ENCODE data around the gene RNMT. TPM values are rescaled to one million over a fixed set of nuclear protein-coding genes. Genes with fewer than 3 reads are reported as not detected.

Gene RNMT
- polyA plus RNA-seq, 3 donors = 12.9 to 36.4 (median 32.6) TPM

GRCh38 chr18:13796515-13796914 is 70.0 kb downstream of the RNMT start:
- H3K79me2 ChIP-seq (ENCODE audit: insufficient read depth, low read length) = no peaks in the 10 kb centered on the region
- no peak overlapping the region for H2AFZ ChIP-seq (ENCODE audit: insufficient read depth, low read depth, low read length, poor library complexity, severe bottlenecking)
- no peak overlapping the region for H3K4me3 ChIP-seq (replicated peaks in 1 of 3; ENCODE audit: low read depth in 2 of 3, low read length in 3 of 3)
- no peaks in the 10 kb centered on the region for H3K36me3 ChIP-seq (replicated peaks in 1 of 2; ENCODE audit: control insufficient read depth in 1 of 2, insufficient read depth in 2 of 2, low read length in 2 of 2)
- H3K9ac ChIP-seq (ENCODE audit: insufficient read depth, low read length, poor library complexity, severe bottlenecking) = no peak overlapping the region
- no peak overlapping the region for H3K27ac Mint-ChIP-seq
- no peak overlapping the region for H3K27ac ChIP-seq (ENCODE audit: low read depth in 1 of 2, low read length in 2 of 2)
- no peaks in the 10 kb centered on the region for H3K36me3 Mint-ChIP-seq
- peaks cover 26 to 27% (median 27%) of the 10 kb centered on the region in 3 donors for H3K27me3 Mint-ChIP-seq (ENCODE audit: low read depth in 3 of 3)
- peaks cover 0 to 4% (median 2%) of the 10 kb centered on the region in 7 donors for H3K9me3 Mint-ChIP-seq
- TF ChIP-seq, protein P1, sequence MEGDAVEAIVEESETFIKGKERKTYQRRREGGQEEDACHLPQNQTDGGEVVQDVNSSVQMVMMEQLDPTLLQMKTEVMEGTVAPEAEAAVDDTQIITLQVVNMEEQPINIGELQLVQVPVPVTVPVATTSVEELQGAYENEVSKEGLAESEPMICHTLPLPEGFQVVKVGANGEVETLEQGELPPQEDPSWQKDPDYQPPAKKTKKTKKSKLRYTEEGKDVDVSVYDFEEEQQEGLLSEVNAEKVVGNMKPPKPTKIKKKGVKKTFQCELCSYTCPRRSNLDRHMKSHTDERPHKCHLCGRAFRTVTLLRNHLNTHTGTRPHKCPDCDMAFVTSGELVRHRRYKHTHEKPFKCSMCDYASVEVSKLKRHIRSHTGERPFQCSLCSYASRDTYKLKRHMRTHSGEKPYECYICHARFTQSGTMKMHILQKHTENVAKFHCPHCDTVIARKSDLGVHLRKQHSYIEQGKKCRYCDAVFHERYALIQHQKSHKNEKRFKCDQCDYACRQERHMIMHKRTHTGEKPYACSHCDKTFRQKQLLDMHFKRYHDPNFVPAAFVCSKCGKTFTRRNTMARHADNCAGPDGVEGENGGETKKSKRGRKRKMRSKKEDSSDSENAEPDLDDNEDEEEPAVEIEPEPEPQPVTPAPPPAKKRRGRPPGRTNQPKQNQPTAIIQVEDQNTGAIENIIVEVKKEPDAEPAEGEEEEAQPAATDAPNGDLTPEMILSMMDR (IDR thresholded peaks at IDR 0.05) = no peak
- intact Hi-C loops (cut with micrococcal nuclease) = no loop called here
- H3K4me3 Mint-ChIP-seq = no peak overlapping the region
- peaks cover 0 to 3% of the 10 kb centered on the region in 2 donors for H3K4me1 ChIP-seq (ENCODE audit: control insufficient read depth in 1 of 2, insufficient read depth in 2 of 2, low read length in 2 of 2)
- H3K4me2 ChIP-seq (replicated peaks; ENCODE audit: extremely low read depth, low read length, poor library complexity, severe bottlenecking) = no peak overlapping the region
- DNase-seq = no peak
- no peaks in the 10 kb centered on the region for H4K20me1 ChIP-seq (ENCODE audit: insufficient read depth, low read length)
- H3K9me3 ChIP-seq (replicated peaks in 1 of 2; ENCODE audit: control insufficient read depth in 1 of 2, insufficient read depth in 1 of 2, low read length in 2 of 2) = peaks cover 0 to 5% of the 10 kb centered on the region in 2 donors
- H3K27me3 ChIP-seq (ENCODE audit: control insufficient read depth in 2 of 2, insufficient read depth in 2 of 2, low read length in 2 of 2) = peaks cover 16 to 29% of the 10 kb centered on the region in 2 donors
- WGBS (ENCODE audit: insufficient coverage) = 86% methylated on average over 7 of the region's 14 CpGs
- peaks cover 6% of the 10 kb centered on the region for H3K4me1 Mint-ChIP-seq

DNA sequence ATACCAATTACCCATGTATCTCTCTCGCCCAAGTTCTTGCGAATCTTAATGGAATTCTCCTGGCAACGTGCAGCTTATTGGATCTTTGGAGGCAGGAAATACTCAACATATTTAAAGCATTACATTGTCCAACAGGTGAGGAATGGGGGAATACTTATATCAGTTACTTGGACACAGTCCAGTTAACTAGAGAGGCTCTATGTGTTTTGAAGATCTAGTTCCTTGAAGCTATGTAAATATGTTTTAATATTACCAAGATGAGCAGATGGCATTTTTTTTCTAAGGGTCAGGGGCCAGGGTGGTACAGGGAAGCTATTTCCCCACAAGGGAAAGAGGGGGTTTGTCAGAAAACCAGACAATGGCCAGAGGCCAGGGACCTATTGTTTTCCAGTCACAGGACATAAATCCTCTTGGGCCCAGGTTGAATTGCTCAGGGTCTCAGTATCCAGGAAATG is 70.7 kb downstream of the RNMT start:
- no peaks in the 10 kb centered on the region for H3K36me3 ChIP-seq (replicated peaks in 1 of 2; ENCODE audit: control insufficient read depth in 1 of 2, insufficient read depth in 2 of 2, low read length in 2 of 2)
- no peaks in the 10 kb centered on the region for H4K20me1 ChIP-seq (ENCODE audit: insufficient read depth, low read length)
- Mint-ChIP-seq H3K27ac (no peak overlapping the region), H3K27me3 (ENCODE audit: low read depth in 3 of 3) (peaks cover 30 to 31% (median 31%) of the 10 kb centered on the region in 3 donors), H3K4me1 (peaks cover 6% of the 10 kb centered on the region), H3K9me3 (peaks cover 0 to 4% (median 2%) of the 10 kb centered on the region in 7 donors), H3K36me3 (no peaks in the 10 kb centered on the region), H3K4me3 (no peak overlapping the region)
- no CpG with 5 or more reads among the region's 3 CpGs for WGBS (ENCODE audit: insufficient coverage)
- TF ChIP-seq, protein P1 (IDR thresholded peaks at IDR 0.05) = no peak
- H2AFZ ChIP-seq (ENCODE audit: insufficient read depth, low read depth, low read length, poor library complexity, severe bottlenecking) = no peak overlapping the region
- intact Hi-C loops (cut with micrococcal nuclease) = no loop called here
- DNase-seq = no peak
- H3K9ac ChIP-seq (ENCODE audit: insufficient read depth, low read length, poor library complexity, severe bottlenecking) = no peak overlapping the region
- H3K4me2 ChIP-seq (replicated peaks; ENCODE audit: extremely low read depth, low read length, poor library complexity, severe bottlenecking) = no peak overlapping the region
- no peak overlapping the region for H3K27ac ChIP-seq (ENCODE audit: low read depth in 1 of 2, low read length in 2 of 2)
- H3K79me2 ChIP-seq (ENCODE audit: insufficient read depth, low read length) = no peaks in the 10 kb centered on the region
- peaks cover 0 to 5% of the 10 kb centered on the region in 2 donors for H3K9me3 ChIP-seq (replicated peaks in 1 of 2; ENCODE audit: control insufficient read depth in 1 of 2, insufficient read depth in 1 of 2, low read length in 2 of 2)
- peaks cover 17 to 33% of the 10 kb centered on the region in 2 donors for H3K27me3 ChIP-seq (ENCODE audit: control insufficient read depth in 2 of 2, insufficient read depth in 2 of 2, low read length in 2 of 2)
- peaks cover 0 to 3% of the 10 kb centered on the region in 2 donors for H3K4me1 ChIP-seq (ENCODE audit: control insufficient read depth in 1 of 2, insufficient read depth in 2 of 2, low read length in 2 of 2)
- H3K4me3 ChIP-seq (replicated peaks in 1 of 3; ENCODE audit: low read depth in 2 of 3, low read length in 3 of 3) = no peak overlapping the region

All from CD14-positive monocyte (primary cell).